Stomach (tissue), 9 donors: ENCODE data around the gene HEPHL1. TPM values are rescaled to one million over a fixed set of nuclear protein-coding genes. Genes with fewer than 3 reads are reported as not detected.

Experiments
- DNase-seq, 2 donors: peaks; one replicate each; pipeline versions ENCODE4 v3.0.0 to v3.0.0-alpha.2; 2013 to 2019
- H3K27ac ChIP-seq, 5 donors: fragments of 200-600 bp in 4 of 5; sonication (generic) in 4 of 5; one replicate each; pipeline ENCODE4 v1.5.1; 2013 to 2019; ENCODE audit warnings: mild to moderate bottlenecking in 1 of 5, moderate library complexity in 1 of 5
- H3K27me3 ChIP-seq, 3 donors: fragments of 200-600 bp; sonication (generic); one replicate each; pipeline ENCODE4 v1.5.1; 2017 to 2019; ENCODE audit warnings: mixed run types in 1 of 3
- H3K36me3 ChIP-seq, 4 donors: fragments of 200-600 bp; sonication (generic); 1 replicate in 3 of 4; 2 replicates in 1 of 4; pipeline ENCODE4 v1.5.1; 2016 to 2019
- H3K4me1 ChIP-seq, 4 donors: fragments of 200-600 bp; sonication (generic); one replicate each; pipeline ENCODE4 v1.5.1; 2016 to 2019
- H3K4me3 ChIP-seq, 4 donors: fragments of 200-600 bp; sonication (generic) in 3 of 4; one replicate each; pipeline ENCODE4 v1.5.1; 2016 to 2019; ENCODE audit warnings: mild to moderate bottlenecking in 1 of 4
- H3K9me3 ChIP-seq, 4 donors: fragments of 200-600 bp; sonication (generic); one replicate each; pipeline ENCODE4 v1.5.1; 2016 to 2019
- CTCF ChIP-seq, 7 experiments: fragments of 450-650 bp in 4 of 7; fragments of 200-600 bp in 3 of 7; sonication (generic) in 3 of 7; IDR thresholded peaks; one replicate each; pipeline ENCODE4 v1.5.1; 2016 to 2019; ENCODE audit warnings: antibody characterized with exemption in 7 of 7, control low read depth in 2 of 7, mild to moderate bottlenecking in 1 of 7
- EP300 ChIP-seq: sonication (generic); formaldehyde crosslinking; IDR thresholded peaks from one replicate; pipeline ENCODE4 v1.6.1; 2017; ENCODE audit warnings: antibody characterized with exemption
- POLR2A ChIP-seq, 4 donors: fragments of 450-650 bp; IDR thresholded peaks; one replicate each; pipeline ENCODE4 v1.6.1; 2016; ENCODE audit warnings: antibody characterized with exemption in 4 of 4, control low read depth in 2 of 4, mild to moderate bottlenecking in 1 of 4, moderate library complexity in 1 of 4
- POLR2AphosphoS5 ChIP-seq, 3 donors: sonication (generic); formaldehyde crosslinking; IDR thresholded peaks; one replicate each; pipeline ENCODE4 v1.6.1; 2016; ENCODE audit warnings: antibody characterized with exemption in 3 of 3
- WGBS, 5 donors: extraction: QIAGEN DNeasy Blood & Tissue Kit in 3 of 5; methylation state at CpG; one replicate each; pipeline versions ENCODE4 v1.1.5 to v1.1.7; 2013 to 2018; 5-methylcytosine and 5-hydroxymethylcytosine counted together
- intact Hi-C: fragments of 100-400 bp; cut with DNase I; formaldehyde crosslinking; loops from one replicate; pipeline ENCODE4 v1.15.1; 2023; ENCODE audit warnings: low total_unique reads
- polyA plus RNA-seq, 3 donors: library from polyadenylated mRNA; stranded (reverse); fragments of 200-250 nt; gene quantifications; one replicate each; pipeline ENCODE4 v1.2.3, GENCODE V29; 2013
- total RNA-seq, 5 donors: library from RNA; depleted of rRNA; stranded (reverse); fragments of >200 nt; gene quantifications; one replicate each; pipeline versions ENCODE4 v1.1.0 to v1.2.3, GENCODE V29; 2014 to 2016
- donor health status: healthy with polysubstance abuse.
- donor health status: Bipolar disorder and iron deficiency.
- donor health status: healthy.

Gene HEPHL1
- total and polyA plus RNA-seq, 8 donors = 0.60 TPM; not detected in 7

DNA sequence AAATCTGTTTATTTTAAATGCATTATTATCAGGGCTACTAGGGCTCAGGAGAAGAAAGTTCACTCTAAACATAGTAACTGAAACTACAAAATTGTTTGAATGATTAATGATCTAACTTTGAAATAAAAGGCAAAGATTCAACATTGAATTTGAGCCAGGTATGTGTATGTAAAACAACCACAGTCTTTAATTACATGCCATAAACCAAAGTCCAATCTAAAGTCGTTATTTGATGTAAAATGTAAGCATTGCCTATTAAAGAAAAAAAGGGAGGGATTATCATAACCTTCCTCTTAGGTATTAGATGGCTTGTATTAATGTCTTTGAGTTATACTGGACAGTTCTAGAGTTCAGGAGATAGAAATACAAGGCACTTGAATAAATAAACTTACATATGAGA lies 82.3 kb downstream of the HEPHL1 start:
- no peaks in the 10 kb centered on the region for H3K36me3 ChIP-seq
- no peak for TF ChIP-seq POLR2AphosphoS5 (IDR thresholded peaks at IDR 0.05)
- no peak for TF ChIP-seq CTCF (IDR thresholded peaks at IDR 0.05)
- no peak for TF ChIP-seq POLR2A (IDR thresholded peaks at IDR 0.05)
- TF ChIP-seq EP300 = no peak
- H3K27ac ChIP-seq = no peak overlapping the region
- peaks cover 0 to 6% (median 0%) of the 10 kb centered on the region in 4 donors for H3K9me3 ChIP-seq
- no peak overlapping the region for H3K4me3 ChIP-seq
- 19 to 34% (median 30%) methylated on average over 1 of the region's 1 CpG for WGBS, 5 donors
- H3K27me3 ChIP-seq = no peaks in the 10 kb centered on the region
- DNase-seq = no peak
- H3K4me1 ChIP-seq = no peaks in the 10 kb centered on the region
- intact Hi-C loops = no loop called here

- DNase-seq = no peak
- H3K36me3 ChIP-seq = no peaks in the 10 kb centered on the region
- TF ChIP-seq POLR2A (IDR thresholded peaks at IDR 0.05) = no peak
- no peaks in the 10 kb centered on the region for H3K9me3 ChIP-seq
- H3K4me3 ChIP-seq = no peak overlapping the region
- no peaks in the 10 kb centered on the region for H3K27me3 ChIP-seq
- no peaks in the 10 kb centered on the region for H3K4me1 ChIP-seq
- intact Hi-C loops = no loop called here
- no peak overlapping the region for H3K27ac ChIP-seq
Measured at GRCh38 chr11:94104734-94105133, 83.6 kb downstream of the HEPHL1 start.

DNA sequence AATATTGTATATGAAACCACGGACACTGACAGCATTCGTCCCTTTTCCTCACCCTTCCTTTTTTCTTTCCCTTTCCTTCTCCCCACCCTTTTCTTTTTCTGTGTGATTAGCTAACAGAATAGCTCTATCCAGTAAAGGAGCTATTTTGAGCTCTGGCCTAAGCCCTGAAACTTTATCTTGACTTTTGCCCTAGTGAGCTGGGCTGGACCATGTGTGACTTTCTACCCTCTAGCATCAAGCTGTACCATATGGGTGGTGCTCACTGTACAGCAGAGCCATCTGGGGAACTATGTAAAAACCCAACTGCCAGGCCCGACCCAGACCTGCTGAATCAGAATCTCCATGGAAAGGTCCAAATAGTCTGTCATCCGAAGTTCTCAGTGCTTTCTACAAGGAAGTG lies 85.6 kb downstream of the HEPHL1 start:
- H3K27ac ChIP-seq = no peak overlapping the region
- no peaks in the 10 kb centered on the region for H3K36me3 ChIP-seq
- no peaks in the 10 kb centered on the region for H3K4me1 ChIP-seq
- intact Hi-C loops = no loop called here
- no peaks in the 10 kb centered on the region for H3K27me3 ChIP-seq
- TF ChIP-seq CTCF (IDR thresholded peaks at IDR 0.05) (no peak), POLR2A (IDR thresholded peaks at IDR 0.05) (no peak), POLR2AphosphoS5 (IDR thresholded peaks at IDR 0.05) (no peak), EP300 (no peak)
- DNase-seq = no peak
- no peak overlapping the region for H3K4me3 ChIP-seq
- WGBS, 5 donors = 82 to 94% (median 83%) methylated on average over 4 of the region's 4 CpGs
- no peaks in the 10 kb centered on the region for H3K9me3 ChIP-seq

DNA sequence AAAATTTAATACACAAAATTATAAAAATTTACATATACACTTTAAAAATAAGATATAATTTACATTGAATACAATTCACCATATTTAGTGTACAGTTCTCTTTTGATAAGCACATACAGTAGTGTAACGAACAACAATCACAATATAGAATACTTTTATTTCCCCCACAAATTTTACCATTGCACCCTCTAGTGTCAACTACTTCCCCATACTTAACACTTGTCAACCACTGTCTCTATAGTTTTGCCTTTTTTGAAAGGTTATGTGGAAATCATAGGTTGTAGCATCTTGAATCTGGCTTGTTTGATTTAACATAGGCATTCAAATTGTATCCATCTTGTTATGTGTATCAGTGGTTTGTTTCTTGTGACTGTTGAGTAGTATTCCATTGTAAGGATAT lies 86.2 kb downstream of the HEPHL1 start:
- Histone ChIP-seq H3K27me3 (no peaks in the 10 kb centered on the region), H3K27ac (no peak overlapping the region), H3K9me3 (no peaks in the 10 kb centered on the region), H3K4me1 (no peaks in the 10 kb centered on the region), H3K36me3 (no peaks in the 10 kb centered on the region), H3K4me3 (no peak overlapping the region)
- 91 to 100% (median 95%) methylated on average over 1 of the region's 1 CpG for WGBS, 5 donors
- TF ChIP-seq POLR2AphosphoS5 (IDR thresholded peaks at IDR 0.05) (no peak), EP300 (no peak), POLR2A (IDR thresholded peaks at IDR 0.05) (no peak)
- intact Hi-C loops = no loop called here
- no peak for DNase-seq

DNA sequence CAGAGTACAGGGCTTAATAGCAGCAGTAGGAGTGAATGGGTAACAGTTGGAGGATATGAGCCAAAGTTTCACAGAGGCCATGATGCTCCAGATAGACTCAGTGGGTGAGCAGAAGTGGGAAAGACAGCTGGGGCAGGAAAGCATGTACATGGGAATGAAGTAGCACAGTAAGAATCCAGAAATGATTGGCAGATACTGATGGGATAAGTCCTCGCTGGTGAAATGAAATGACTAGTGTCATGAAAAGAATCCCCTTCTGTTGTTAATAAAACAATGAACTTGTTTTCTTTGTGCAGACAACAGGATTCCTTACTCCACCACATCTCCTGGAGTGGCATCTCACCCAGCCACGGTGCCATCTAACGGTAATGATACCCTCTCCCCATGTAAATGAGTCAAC lies 90.1 kb downstream of the HEPHL1 start:
- Histone ChIP-seq H3K36me3 (no peaks in the 10 kb centered on the region), H3K4me3 (no peak overlapping the region), H3K27me3 (no peaks in the 10 kb centered on the region), H3K4me1 (peaks cover 0 to 6% (median 2%) of the 10 kb centered on the region in 4 donors), H3K27ac (no peak overlapping the region), H3K9me3 (no peaks in the 10 kb centered on the region)
- intact Hi-C loops = no loop called here
- TF ChIP-seq EP300 = no peak
- no peak for TF ChIP-seq CTCF (IDR thresholded peaks at IDR 0.05)
- no peak for TF ChIP-seq POLR2AphosphoS5 (IDR thresholded peaks at IDR 0.05)
- WGBS, 5 donors = 78 to 89% (median 86%) methylated on average over 3 of the region's 3 CpGs
- no peak for DNase-seq

DNA sequence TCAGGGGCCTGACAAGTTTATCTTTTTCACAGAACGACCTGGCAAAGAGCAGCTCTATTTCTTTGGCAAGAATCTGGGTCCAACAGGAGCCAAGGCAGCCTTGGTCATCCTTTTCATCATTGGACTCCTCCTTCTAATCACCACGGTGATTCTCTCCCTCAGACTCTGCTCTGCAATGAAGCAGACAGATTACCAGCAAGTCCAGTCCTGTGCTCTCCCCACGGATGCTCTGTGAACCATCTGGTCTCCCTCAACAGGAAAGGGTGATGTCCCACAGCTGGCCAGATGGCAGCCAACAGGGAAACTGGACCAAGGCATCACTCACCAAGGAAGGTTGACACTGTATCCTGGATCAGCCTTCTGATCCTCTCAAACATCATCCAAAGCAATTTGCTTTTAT lies 90.5 kb downstream of the HEPHL1 start:
- no peak overlapping the region for H3K27ac ChIP-seq
- intact Hi-C loops = no loop called here
- no peaks in the 10 kb centered on the region for H3K9me3 ChIP-seq
- H3K27me3 ChIP-seq = no peaks in the 10 kb centered on the region
- no peak for TF ChIP-seq POLR2A (IDR thresholded peaks at IDR 0.05)
- no peak for TF ChIP-seq POLR2AphosphoS5 (IDR thresholded peaks at IDR 0.05)
- TF ChIP-seq CTCF (IDR thresholded peaks at IDR 0.05) = no peak
- no peak for TF ChIP-seq EP300
- H3K4me3 ChIP-seq = no peak overlapping the region
- peaks cover 0 to 10% (median 5%) of the 10 kb centered on the region in 4 donors for H3K4me1 ChIP-seq
- H3K36me3 ChIP-seq = no peaks in the 10 kb centered on the region
- WGBS, 5 donors = 46 to 63% (median 53%) methylated on average over 3 of the region's 3 CpGs
- DNase-seq = no peak
